GM12875 (cell line): ENCODE measurements around the gene RGS3.

Experiments used
- H3K4me3 ChIP-seq: one replicate; pipeline ENCODE4 v1.5.1; 2011; ENCODE audit warnings: low read depth, low read length, control low read depth
- TF ChIP-seq, protein P1 (sequence below): IDR thresholded peaks from 2 replicates; pipeline ENCODE4 v1.5.1; 2011; ENCODE audit warnings: low read depth, mild to moderate bottlenecking, control low read depth, inconsistent platforms, low read length, moderate library complexity, borderline replicate concordance; ENCODE audit not compliant: insufficient read depth

The RGS3 gene

DNA sequence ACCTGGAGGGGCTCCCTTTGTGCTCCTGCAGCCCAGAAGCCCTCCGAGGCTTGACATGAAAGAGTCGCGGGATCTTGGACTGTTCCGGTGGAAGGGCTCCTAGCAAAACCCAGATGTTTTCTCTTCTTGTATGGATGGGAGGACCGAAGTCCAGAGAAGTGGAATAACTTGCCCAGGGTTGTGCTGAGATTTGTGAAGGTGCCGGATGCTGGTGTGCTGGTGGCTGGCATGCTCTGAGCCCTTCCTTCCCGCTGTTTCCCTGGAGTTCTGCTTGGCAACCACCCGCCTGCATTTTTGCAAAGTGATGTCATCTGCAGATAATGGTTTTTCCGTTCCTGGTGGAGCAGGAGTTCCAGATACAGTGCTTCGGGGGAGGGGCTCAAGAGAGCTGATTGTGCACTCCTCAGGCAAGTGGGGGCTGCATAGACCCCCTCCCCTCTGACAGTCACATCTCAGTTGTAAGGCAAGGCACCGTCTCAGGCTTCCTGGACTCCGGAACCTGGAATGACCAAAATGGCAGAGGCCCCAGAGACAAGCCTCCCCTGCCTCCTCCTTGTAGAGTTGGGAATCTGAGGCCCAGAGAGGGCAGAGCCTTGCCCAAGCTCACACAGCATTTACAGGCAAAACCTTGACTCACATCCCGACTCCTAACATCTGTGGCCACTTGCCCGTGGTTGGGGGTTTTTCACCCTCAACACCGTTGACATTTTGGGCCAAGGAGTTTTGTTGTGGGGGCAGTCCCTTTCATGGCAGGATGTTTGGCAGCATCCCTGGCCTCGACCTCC, 157.0 kb downstream of the RGS3 start:
- H3K4me3 ChIP-seq = no peak overlapping the region
- TF ChIP-seq, protein P1, sequence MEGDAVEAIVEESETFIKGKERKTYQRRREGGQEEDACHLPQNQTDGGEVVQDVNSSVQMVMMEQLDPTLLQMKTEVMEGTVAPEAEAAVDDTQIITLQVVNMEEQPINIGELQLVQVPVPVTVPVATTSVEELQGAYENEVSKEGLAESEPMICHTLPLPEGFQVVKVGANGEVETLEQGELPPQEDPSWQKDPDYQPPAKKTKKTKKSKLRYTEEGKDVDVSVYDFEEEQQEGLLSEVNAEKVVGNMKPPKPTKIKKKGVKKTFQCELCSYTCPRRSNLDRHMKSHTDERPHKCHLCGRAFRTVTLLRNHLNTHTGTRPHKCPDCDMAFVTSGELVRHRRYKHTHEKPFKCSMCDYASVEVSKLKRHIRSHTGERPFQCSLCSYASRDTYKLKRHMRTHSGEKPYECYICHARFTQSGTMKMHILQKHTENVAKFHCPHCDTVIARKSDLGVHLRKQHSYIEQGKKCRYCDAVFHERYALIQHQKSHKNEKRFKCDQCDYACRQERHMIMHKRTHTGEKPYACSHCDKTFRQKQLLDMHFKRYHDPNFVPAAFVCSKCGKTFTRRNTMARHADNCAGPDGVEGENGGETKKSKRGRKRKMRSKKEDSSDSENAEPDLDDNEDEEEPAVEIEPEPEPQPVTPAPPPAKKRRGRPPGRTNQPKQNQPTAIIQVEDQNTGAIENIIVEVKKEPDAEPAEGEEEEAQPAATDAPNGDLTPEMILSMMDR = no peak

DNA sequence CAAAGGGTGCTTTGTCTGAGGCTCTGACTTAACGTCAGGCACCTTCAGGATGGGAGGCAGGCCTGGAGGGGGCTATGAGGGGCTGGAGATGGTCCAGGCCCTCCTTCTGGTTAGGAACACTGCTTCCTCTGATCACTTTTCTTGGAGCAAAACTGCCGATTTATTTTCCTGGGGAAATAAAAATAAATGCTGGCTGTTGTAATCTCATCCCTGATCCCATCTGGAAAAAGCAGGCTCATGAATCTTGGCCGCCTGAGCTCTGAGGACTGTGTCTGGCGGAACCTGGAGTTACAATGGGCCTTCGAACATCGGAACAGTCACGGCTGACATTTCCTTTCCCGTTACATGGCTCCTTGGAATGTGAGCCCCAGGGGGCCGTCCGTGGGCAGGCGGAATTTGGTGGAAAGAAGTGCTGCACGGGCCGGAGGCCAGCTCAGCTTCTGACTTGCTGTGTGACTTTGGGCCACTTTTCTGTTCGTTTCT, 157.8 kb downstream of the RGS3 start:
- TF ChIP-seq, protein P1 = no peak

DNA sequence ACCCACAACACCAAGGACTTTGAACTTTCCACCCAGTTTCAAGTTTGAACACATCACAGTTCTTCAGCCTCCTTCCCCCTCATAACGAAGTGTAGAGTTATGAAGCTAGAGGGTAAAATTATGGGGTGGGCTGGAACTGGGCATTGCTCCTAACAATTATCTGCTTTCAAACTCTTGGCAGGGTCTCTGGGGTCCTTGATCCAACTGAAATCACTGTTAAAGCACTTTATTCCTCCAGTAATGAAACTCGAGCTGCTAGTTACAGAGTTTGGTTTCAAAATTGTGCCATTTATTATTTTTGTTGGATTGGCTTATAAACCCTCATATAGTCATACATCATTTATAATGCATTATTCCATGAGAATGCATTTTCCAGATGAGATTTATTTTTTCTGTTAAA, 158.5 kb downstream of the RGS3 start:
- H3K4me3 ChIP-seq = no peak overlapping the region
- TF ChIP-seq, protein P1 = no peak

More for the DNA sequence above, 157.8 kb downstream of the RGS3 start:
- no peak overlapping the region for H3K4me3 ChIP-seq

DNA sequence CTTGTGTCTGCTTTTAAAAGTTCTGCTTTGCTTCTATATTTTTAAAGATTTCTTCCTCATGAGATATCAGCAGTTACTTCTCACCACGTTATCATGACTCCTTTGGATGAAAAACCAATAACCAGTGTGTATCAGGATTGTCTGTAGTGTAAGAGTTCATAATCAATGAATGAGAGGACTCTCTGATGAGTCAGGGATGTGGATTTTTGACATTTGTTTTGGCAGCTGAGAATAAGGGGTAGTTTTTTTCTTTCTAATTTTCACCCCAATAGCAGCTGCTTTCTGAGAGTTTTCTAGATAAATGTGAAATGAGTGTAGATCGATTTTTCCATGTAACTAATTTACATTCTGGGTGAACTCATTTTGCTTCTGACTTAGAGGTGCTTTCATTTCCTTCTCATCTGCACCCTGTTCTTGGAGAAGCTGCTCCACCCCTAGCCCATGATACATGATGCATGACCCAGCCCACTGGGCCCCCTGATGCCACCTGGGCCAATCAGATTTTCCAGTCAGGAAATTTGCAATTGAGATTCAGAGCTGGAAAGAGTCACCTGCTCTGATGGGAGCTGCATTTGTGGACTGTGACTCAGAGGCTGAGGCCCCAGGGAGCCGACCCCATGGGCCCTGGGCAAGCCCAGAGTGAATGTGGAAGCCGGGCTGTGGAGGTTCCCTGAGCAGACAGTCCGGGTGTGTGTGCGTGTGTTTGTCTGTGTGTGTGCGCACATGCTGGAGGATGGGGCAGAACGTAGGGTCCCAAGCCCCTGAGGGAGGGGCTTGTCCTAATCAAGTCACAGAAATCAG, 159.3 kb downstream of the RGS3 start:
- no peak overlapping the region for H3K4me3 ChIP-seq
- TF ChIP-seq, protein P1 = no peak

DNA sequence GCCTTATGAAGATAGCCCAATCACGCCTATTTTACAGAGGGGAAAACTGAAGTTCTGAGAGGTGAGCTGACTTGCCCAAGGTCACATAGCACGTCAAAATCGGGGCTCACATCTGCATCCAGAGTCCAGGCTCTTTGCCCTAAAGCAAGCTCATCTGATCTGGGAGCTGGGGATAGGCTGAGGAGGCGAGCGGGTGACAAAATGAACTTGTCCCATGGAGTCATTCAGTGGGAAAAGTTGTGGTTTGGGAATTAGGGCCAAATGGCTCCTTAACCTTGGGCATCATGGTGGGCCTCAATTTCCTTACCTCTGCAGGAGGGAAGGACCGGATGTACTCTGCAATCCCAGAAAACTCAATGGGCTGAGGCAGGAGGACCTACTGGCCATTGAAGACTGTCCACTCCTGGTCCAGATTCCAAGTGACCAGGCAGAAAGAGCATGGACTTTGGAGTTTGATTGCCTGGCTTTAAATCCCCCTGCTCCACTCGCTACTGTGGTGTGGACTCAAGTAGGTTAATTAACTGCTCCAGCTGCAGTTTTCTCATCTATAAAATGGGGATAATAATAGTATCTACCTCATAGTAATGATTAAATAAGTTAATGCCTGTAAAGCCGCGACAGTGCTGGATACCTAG, 160.4 kb downstream of the RGS3 start:
- TF ChIP-seq, protein P1 = no peak
- H3K4me3 ChIP-seq = no peak overlapping the region

DNA sequence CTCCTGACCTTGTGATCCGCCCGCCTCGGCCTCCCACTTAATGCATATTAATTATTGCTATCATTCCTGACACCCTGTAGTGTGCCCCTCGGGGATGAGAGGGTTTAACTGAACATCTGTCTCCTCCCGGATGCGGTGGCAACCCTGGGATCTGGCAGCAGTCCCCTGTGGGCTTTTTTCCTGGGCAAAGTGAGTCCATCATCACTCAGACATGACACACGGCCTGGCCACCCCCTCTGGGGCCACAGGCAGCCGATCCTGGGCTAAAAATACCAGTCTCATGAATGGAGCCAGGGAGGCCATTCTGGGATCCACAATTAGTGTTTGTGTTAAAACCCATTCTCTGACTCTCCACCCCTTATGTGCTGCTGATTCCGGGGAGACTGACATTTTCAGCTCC, 161.2 kb downstream of the RGS3 start:
- TF ChIP-seq, protein P1 = no peak
- H3K4me3 ChIP-seq = no peak overlapping the region
